Measurements from ENCODE around the gene IL1RAPL1.

The IL1RAPL1 gene

GRCh38 chrX:29636331-29636730, 1049.1 kb downstream of the IL1RAPL1 start:
- no peaks in the 10 kb centered on the region for H3K79me2 ChIP-seq (ENCODE audit: insufficient read depth, low read length)
- H3K27ac ChIP-seq (ENCODE audit: low read depth, low read length), result no peak overlapping the region
- no peaks in the 10 kb centered on the region for H3K9me2 ChIP-seq (replicated peaks; ENCODE audit: insufficient read depth, low read length)
- no peaks in the 10 kb centered on the region for H3K27me3 ChIP-seq (ENCODE audit: low read length)
- H3K4me2 ChIP-seq (ENCODE audit: low read depth, low read length, poor library complexity, severe bottlenecking), result no peak overlapping the region
- H2AFZ ChIP-seq (ENCODE audit: low read depth, low read length, severe bottlenecking), result no peak overlapping the region
- H3K4me3 ChIP-seq (ENCODE audit: insufficient read depth, low read length, poor library complexity, severe bottlenecking), result no peak overlapping the region
- H3K36me3 ChIP-seq (ENCODE audit: low read length), result no peaks in the 10 kb centered on the region
- no peaks in the 10 kb centered on the region for H4K20me1 ChIP-seq (ENCODE audit: low read depth, low read length)
- no peaks in the 10 kb centered on the region for H3F3A ChIP-seq (ENCODE audit: insufficient read depth)
- H3K9ac ChIP-seq (ENCODE audit: low read length), result no peak overlapping the region
- TF ChIP-seq, protein P1, sequence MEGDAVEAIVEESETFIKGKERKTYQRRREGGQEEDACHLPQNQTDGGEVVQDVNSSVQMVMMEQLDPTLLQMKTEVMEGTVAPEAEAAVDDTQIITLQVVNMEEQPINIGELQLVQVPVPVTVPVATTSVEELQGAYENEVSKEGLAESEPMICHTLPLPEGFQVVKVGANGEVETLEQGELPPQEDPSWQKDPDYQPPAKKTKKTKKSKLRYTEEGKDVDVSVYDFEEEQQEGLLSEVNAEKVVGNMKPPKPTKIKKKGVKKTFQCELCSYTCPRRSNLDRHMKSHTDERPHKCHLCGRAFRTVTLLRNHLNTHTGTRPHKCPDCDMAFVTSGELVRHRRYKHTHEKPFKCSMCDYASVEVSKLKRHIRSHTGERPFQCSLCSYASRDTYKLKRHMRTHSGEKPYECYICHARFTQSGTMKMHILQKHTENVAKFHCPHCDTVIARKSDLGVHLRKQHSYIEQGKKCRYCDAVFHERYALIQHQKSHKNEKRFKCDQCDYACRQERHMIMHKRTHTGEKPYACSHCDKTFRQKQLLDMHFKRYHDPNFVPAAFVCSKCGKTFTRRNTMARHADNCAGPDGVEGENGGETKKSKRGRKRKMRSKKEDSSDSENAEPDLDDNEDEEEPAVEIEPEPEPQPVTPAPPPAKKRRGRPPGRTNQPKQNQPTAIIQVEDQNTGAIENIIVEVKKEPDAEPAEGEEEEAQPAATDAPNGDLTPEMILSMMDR (IDR thresholded peaks at IDR 0.05; ENCODE audit: insufficient read depth, low read length, poor library complexity, severe bottlenecking), result no peak
- TF ChIP-seq EZH2phosphoT487 (conservative IDR thresholded peaks at IDR 0.05; ENCODE audit: low read length), result no peak
- no peaks in the 10 kb centered on the region for H3K9me3 ChIP-seq (ENCODE audit: insufficient read depth, low read length)

- Histone ChIP-seq H2AFZ (ENCODE audit: low read depth, low read length, severe bottlenecking) (no peak overlapping the region), H3K27ac (ENCODE audit: low read depth, low read length) (no peak overlapping the region), H3K27me3 (ENCODE audit: low read length) (no peaks in the 10 kb centered on the region), H3K4me2 (ENCODE audit: low read depth, low read length, poor library complexity, severe bottlenecking) (no peak overlapping the region), H3K9me3 (ENCODE audit: insufficient read depth, low read length) (no peaks in the 10 kb centered on the region), H3F3A (ENCODE audit: insufficient read depth) (no peaks in the 10 kb centered on the region), H3K79me2 (ENCODE audit: insufficient read depth, low read length) (no peaks in the 10 kb centered on the region), H3K9ac (ENCODE audit: low read length) (no peak overlapping the region), H3K36me3 (ENCODE audit: low read length) (no peaks in the 10 kb centered on the region), H4K20me1 (ENCODE audit: low read depth, low read length) (no peaks in the 10 kb centered on the region), H3K9me2 (replicated peaks; ENCODE audit: insufficient read depth, low read length) (no peaks in the 10 kb centered on the region), H3K4me3 (ENCODE audit: insufficient read depth, low read length, poor library complexity, severe bottlenecking) (no peak overlapping the region)
- TF ChIP-seq, protein P1 (IDR thresholded peaks at IDR 0.05; ENCODE audit: insufficient read depth, low read length, poor library complexity, severe bottlenecking), result no peak
- TF ChIP-seq EZH2phosphoT487 (conservative IDR thresholded peaks at IDR 0.05; ENCODE audit: low read length), result no peak
These were observed 1052.9 kb downstream of the IL1RAPL1 start for GRCh38 chrX:29640106-29640505.

DNA sequence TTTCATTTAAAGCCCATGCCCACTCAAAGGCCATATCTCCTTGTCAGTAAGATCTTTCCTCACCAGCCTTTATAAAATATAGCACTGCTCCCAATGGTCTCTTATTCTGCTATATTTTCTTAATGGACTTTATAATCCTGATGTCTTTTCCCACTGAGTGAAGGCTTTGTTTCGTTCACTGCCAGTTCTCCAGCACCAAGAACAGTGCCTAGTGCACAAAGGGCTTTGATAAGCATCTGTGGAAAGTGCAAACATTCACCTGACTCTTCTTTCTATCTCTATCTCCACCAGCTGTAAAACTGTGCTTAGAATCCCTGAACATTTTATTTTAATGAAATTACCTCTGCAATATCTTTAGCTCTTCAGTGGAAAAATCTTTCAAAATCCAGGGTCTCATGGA, 1054.2 kb downstream of the IL1RAPL1 start:
- no peak for TF ChIP-seq EZH2phosphoT487 (conservative IDR thresholded peaks at IDR 0.05; ENCODE audit: low read length)
- TF ChIP-seq, protein P1 (IDR thresholded peaks at IDR 0.05; ENCODE audit: insufficient read depth, low read length, poor library complexity, severe bottlenecking), result no peak
- H3F3A ChIP-seq (ENCODE audit: insufficient read depth), result no peaks in the 10 kb centered on the region
- H3K27ac ChIP-seq (ENCODE audit: low read depth, low read length), result no peak overlapping the region

More for the DNA sequence above, 1054.2 kb downstream of the IL1RAPL1 start:
- Histone ChIP-seq H3K4me2 (ENCODE audit: low read depth, low read length, poor library complexity, severe bottlenecking) (no peak overlapping the region), H3K36me3 (ENCODE audit: low read length) (no peaks in the 10 kb centered on the region), H3K4me3 (ENCODE audit: insufficient read depth, low read length, poor library complexity, severe bottlenecking) (no peak overlapping the region), H3K27me3 (ENCODE audit: low read length) (no peaks in the 10 kb centered on the region), H4K20me1 (ENCODE audit: low read depth, low read length) (no peaks in the 10 kb centered on the region), H3K9me3 (ENCODE audit: insufficient read depth, low read length) (no peaks in the 10 kb centered on the region), H2AFZ (ENCODE audit: low read depth, low read length, severe bottlenecking) (no peak overlapping the region), H3K9me2 (replicated peaks; ENCODE audit: insufficient read depth, low read length) (no peaks in the 10 kb centered on the region), H3K79me2 (ENCODE audit: insufficient read depth, low read length) (no peaks in the 10 kb centered on the region), H3K9ac (ENCODE audit: low read length) (no peak overlapping the region)
